ENCODE data around the gene KRT78.
A peak's percentile ranks its signal among the peaks of the same experiment; 100 is the strongest.
"Not testable (repeated sequence)": the region's sequence is repeated elsewhere in the genome, so short reads cannot be mapped to it uniquely, and the experiment has no call there.

KRT78 gene

GRCh38 chr12:52860102-52860823 lies 11.5 kb upstream of the KRT78 start:
- peak; percentile 86 to 87 for DNase-seq (ENCODE audit: low read depth in 2 of 2)
- no peak overlapping the region for H3K4me3 ChIP-seq (replicated peaks in 1 of 2; ENCODE audit: low read depth in 2 of 2, low read length in 2 of 2)
- TF ChIP-seq CTCF (IDR thresholded peaks at IDR 0.05; ENCODE audit: low read depth, low read length) = no peak

DNA sequence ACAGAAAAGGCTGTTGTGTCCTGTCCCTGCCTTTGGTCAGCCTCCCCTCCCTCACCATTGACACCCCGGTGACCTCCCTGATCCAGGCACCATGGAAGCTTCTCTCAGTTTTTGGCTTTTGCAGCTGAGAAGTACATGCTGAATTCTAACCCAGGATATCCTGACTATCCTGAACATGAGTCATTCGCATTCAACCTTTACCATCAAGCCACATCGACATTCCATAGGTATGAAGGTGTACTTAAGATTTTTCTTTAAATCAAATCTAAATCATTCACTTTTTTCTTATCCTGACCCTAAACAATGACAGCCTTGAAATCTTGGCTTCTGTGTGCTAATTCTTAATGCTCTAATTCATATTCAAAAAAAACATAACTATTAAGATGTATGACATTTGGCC lies 8.7 kb upstream of the KRT78 start:
- H3K4me3 ChIP-seq (replicated peaks in 1 of 2; ENCODE audit: low read depth in 2 of 2, low read length in 2 of 2) = no peak overlapping the region
- no peak for DNase-seq (ENCODE audit: low read depth in 2 of 2)
- no peak for TF ChIP-seq CTCF (IDR thresholded peaks at IDR 0.05; ENCODE audit: low read depth, low read length)

DNA sequence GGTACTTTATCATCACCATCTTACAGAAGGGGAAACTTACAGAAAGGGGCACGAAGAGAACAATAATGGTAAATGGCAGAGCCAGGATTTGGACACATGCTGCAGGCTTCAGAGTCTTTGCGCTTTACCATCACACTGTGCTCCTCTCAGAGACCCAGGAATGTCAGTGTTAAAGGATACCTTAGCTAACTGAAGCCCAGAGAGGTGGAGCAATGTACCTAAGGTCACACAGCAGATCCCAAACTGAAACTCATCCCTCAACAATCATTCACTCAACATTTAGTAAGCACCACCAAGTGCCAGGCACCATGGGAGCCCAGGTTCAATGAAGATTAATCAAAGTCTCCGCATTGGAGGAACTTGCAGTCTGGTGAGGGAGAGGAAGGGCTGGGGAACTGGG lies 8.0 kb upstream of the KRT78 start:
- no peak overlapping the region for H3K4me3 ChIP-seq (replicated peaks in 1 of 2; ENCODE audit: low read depth in 2 of 2, low read length in 2 of 2)
- TF ChIP-seq CTCF (IDR thresholded peaks at IDR 0.05; ENCODE audit: low read depth, low read length) = no peak
- no peak for DNase-seq (ENCODE audit: low read depth in 2 of 2)

- H3K4me3 ChIP-seq (replicated peaks in 1 of 2; ENCODE audit: low read depth in 2 of 2, low read length in 2 of 2); DNase-seq (ENCODE audit: low read depth in 2 of 2): not testable (repeated sequence)
Observed at GRCh38 chr12:52856077-52856476, 7.3 kb upstream of the KRT78 start.

DNA sequence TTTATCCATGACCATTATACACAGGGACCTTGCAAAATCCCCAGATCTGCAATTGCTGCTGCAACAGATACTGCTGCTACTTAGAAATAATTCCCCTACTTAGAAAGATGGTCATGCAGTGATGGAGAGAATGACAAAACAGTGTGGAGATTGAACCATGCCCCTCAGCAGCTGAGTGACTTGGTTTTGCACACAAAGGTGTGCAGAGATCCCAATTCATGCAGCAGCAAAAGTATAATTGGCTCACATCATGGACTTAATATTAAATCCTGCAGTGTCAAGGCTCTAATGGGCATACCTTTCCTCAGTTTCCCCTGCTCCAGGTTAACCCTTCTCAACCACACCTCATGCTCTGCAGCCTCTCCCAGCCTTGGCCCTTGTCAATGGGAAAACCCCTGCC lies 3.0 kb upstream of the KRT78 start:
- no peak for TF ChIP-seq CTCF (IDR thresholded peaks at IDR 0.05; ENCODE audit: low read depth, low read length)
- H3K4me3 ChIP-seq (replicated peaks in 1 of 2; ENCODE audit: low read depth in 2 of 2, low read length in 2 of 2) = no peak overlapping the region
- DNase-seq (ENCODE audit: low read depth in 2 of 2) = no peak

GRCh38 chr12:52850681-52851080 lies 1.9 kb upstream of the KRT78 start:
- no peak for TF ChIP-seq CTCF (IDR thresholded peaks at IDR 0.05; ENCODE audit: low read depth, low read length)
- no peak overlapping the region for H3K4me3 ChIP-seq (replicated peaks in 1 of 2; ENCODE audit: low read depth in 2 of 2, low read length in 2 of 2)
- no peak for DNase-seq (ENCODE audit: low read depth in 2 of 2)

GRCh38 chr12:52849511-52849910 lies 717 bp upstream of the KRT78 start:
- DNase-seq (ENCODE audit: low read depth in 2 of 2) = no peak
- TF ChIP-seq CTCF (IDR thresholded peaks at IDR 0.05; ENCODE audit: low read depth, low read length) = no peak
- no peak overlapping the region for H3K4me3 ChIP-seq (replicated peaks in 1 of 2; ENCODE audit: low read depth in 2 of 2, low read length in 2 of 2)

All from cardiac fibroblast (primary cell).